Measurements from ENCODE around the gene ZNF432.

The ZNF432 gene

DNA sequence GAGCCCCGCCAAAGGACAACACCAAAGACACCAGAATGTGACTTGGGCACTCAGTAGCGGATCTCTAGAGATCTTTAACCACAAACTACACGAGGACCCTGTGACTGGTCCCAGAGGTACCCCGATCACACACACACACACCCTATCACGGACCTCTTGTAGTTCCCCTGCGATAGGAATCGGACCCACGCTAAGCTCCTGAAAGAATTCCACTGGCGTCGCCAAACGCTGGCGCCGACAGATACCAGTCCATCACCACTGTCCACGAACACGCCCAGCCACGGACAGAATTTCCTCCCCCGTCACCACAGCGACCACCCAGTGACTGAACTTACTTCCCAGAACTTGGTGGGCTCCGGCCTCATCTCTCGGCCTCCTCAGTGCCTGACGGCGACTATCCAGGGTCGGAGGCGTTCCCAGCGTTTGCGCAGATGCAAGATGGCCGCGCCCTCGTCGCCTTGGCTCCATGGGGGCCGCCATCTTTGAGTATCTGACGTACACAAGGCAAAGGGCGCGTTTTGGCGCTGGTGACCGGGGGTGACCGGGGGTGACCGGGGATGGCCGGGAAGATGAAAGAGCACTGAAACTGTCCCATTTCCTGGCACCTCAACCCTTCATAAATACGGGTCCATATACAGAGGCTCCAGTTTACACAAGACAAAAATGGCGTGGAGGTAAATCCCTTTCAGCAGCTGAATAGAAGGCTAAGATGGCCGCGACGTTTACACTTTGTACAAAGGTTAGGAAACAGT, 40.7 kb downstream of the ZNF432 start, which contains the start of gene ZNF615:
Gene ZNF615 (minus strand): TSS at position 406 of the 752 bp plus-strand sequence. CDS start 4,500 bp downstream, outside the sequence.
- peak; percentile 93 to 95 (median 95) for DNase-seq

GRCh38 chr19:52007451-52007805, 41.2 kb downstream of the ZNF432 start:
- peak in 1 of 3 donors; percentile 2 for DNase-seq

GRCh38 chr19:51994048-51994644, 54.5 kb downstream of the ZNF432 start:
- DNase-seq = no peak

GRCh38 chr19:51993422-51993821, 55.2 kb downstream of the ZNF432 start:
- DNase-seq = no peak

GRCh38 chr19:51986309-51987291, 62.0 kb downstream of the ZNF432 start, which contains the start of gene ZNF350:
Gene ZNF350, minus strand, starts transcription at chr19:51986840. Its CDS starts 12,480 bp downstream, at chr19:51974360.
- DNase-seq = peak; percentile 95 to 98 (median 97)

DNA sequence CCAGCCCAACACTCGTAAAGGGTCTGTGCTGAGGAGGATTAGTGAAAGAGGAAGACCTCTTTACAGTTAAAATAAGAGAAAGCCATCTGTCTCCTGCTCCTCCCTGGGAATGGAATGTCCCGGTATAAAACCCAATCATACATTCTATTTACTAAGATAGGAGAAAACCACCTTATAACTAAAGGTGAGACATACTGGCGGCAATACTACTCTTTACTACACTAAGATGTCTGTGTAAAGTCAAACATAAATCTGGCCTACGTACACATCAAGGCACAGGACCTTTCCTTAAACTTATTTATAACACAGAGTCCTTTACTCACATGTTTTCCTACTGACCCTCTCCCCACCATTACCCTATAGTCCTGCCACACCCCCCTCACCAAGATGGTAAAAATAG, 65.3 kb downstream of the ZNF432 start:
- no peak for DNase-seq
